ENCODE results near the gene SLC22A12. TPM values are rescaled to one million over a fixed set of nuclear protein-coding genes. Genes with fewer than 3 reads are reported as not detected.

The SLC22A12 gene
- total RNA-seq, 2 donors from 2014 or later: not detected

GRCh38 chr11:64643256-64643881 is 52.3 kb downstream of the SLC22A12 start:
- no peak for TF ChIP-seq CTCF (IDR thresholded peaks at IDR 0.05)
- no peak for TF ChIP-seq POLR2A (IDR thresholded peaks at IDR 0.05)
- Histone ChIP-seq H3K4me1 (peaks cover 4% of the 10 kb centered on the region), H3K36me3 (replicated peaks in 1 of 2; ENCODE audit: insufficient read depth in 1 of 2, low read depth in 2 of 2) (no peaks in the 10 kb centered on the region), H3K9me3 (no peaks in the 10 kb centered on the region), H3K27me3 (peaks cover 0 to 6% of the 10 kb centered on the region in 2 donors), H3K27ac (no peak overlapping the region), H3K4me3 (no peak overlapping the region)
- DNase-seq (peak in 2 of 4 donors; percentile 27 to 30), ATAC-seq (peak; percentile 36)
- WGBS, 2 donors: 2 to 3% methylated on average over 37 to 45 of the region's 53 CpGs
- intact Hi-C loops (cut with DNase I): no loop called here

- peaks cover 0 to 6% of the 10 kb centered on the region in 2 donors for H3K27me3 ChIP-seq
- peaks cover 6% of the 10 kb centered on the region for H3K4me1 ChIP-seq
- no peak overlapping the region for H3K27ac ChIP-seq
- no peak for ATAC-seq
- intact Hi-C loops (cut with DNase I): no loop called here
- no peak for DNase-seq
- H3K9me3 ChIP-seq: no peaks in the 10 kb centered on the region
- no peak overlapping the region for H3K4me3 ChIP-seq
- TF ChIP-seq CTCF (IDR thresholded peaks at IDR 0.05) (no peak), POLR2A (IDR thresholded peaks at IDR 0.05) (no peak)
- H3K36me3 ChIP-seq (replicated peaks in 1 of 2; ENCODE audit: insufficient read depth in 1 of 2, low read depth in 2 of 2): no peaks in the 10 kb centered on the region
- 18 to 40% methylated on average over 9 to 19 of the region's 19 CpGs for WGBS, 2 donors
These were observed 53.1 kb downstream of the SLC22A12 start for GRCh38 chr11:64643920-64644646.

GRCh38 chr11:64644647-64645275 is 53.7 kb downstream of the SLC22A12 start:
- no peaks in the 10 kb centered on the region for H3K36me3 ChIP-seq (replicated peaks in 1 of 2; ENCODE audit: insufficient read depth in 1 of 2, low read depth in 2 of 2)
- no peak overlapping the region for H3K4me3 ChIP-seq
- peaks cover 12% of the 10 kb centered on the region for H3K4me1 ChIP-seq
- ATAC-seq (no peak), DNase-seq (no peak)
- no peaks in the 10 kb centered on the region for H3K9me3 ChIP-seq
- TF ChIP-seq CTCF (IDR thresholded peaks at IDR 0.05) (no peak), POLR2A (IDR thresholded peaks at IDR 0.05) (no peak)
- intact Hi-C loops (cut with DNase I): no loop called here
- no peak overlapping the region for H3K27ac ChIP-seq
- H3K27me3 ChIP-seq: peaks cover 0 to 6% of the 10 kb centered on the region in 2 donors
- WGBS, 2 donors: 40 to 52% methylated on average over 10 to 11 of the region's 11 CpGs

- no peak for TF ChIP-seq POLR2A (IDR thresholded peaks at IDR 0.05)
- no peak for TF ChIP-seq CTCF (IDR thresholded peaks at IDR 0.05)
- H3K27ac ChIP-seq: no peak overlapping the region
- peaks cover 0 to 4% of the 10 kb centered on the region in 2 donors for H3K27me3 ChIP-seq
- DNase-seq (no peak), ATAC-seq (no peak)
- no peaks in the 10 kb centered on the region for H3K9me3 ChIP-seq
- 77 to 81% methylated on average over 6 to 9 of the region's 9 CpGs for WGBS, 2 donors
- H3K4me3 ChIP-seq: no peak overlapping the region
- H3K36me3 ChIP-seq (replicated peaks in 1 of 2; ENCODE audit: insufficient read depth in 1 of 2, low read depth in 2 of 2): no peaks in the 10 kb centered on the region
- H3K4me1 ChIP-seq: peaks cover 13% of the 10 kb centered on the region
- intact Hi-C loops (cut with DNase I): no loop called here
These were observed 56.2 kb downstream of the SLC22A12 start for GRCh38 chr11:64647019-64647779.
